GM23248 (cell line): ENCODE measurements around the gene PLPP2.

ENCODE experiments used
- EZH2 ChIP-seq: fragments of 200-600 bp; sonication (generic); IDR thresholded peaks from 2 replicates; pipeline ENCODE4 v1.6.1; 2018; ENCODE audit warnings: antibody characterized with exemption, mild to moderate bottlenecking; ENCODE audit not compliant: insufficient read depth, poor library complexity, severe bottlenecking
- EZH2phosphoT487 ChIP-seq: fragments of 200-600 bp; sonication (generic); IDR thresholded peaks from 2 replicates; pipeline ENCODE4 v1.6.1; 2018; ENCODE audit warnings: antibody characterized with exemption, moderate library complexity, mild to moderate bottlenecking, low read depth; ENCODE audit not compliant: insufficient read depth

DNA sequence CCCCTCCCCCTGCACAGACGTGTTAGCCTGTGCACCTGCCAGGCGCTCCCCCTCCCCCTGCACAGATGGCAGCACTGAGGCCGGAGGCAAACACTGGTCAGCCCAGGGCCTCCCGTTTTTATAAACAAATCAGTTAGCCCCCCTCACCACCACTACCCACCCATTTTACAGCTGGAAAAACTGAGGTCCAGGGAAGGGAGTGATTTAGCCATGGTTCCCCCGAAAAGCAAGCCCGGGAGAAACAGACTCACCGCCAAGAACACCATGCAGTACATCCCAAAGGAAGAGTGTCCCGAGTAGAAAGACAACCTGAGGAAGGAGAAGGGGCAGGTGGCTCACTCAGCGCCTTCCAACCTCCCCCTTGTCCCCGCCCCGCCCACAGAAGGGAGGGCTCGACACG lies 8.7 kb downstream of the PLPP2 start:
- TF ChIP-seq EZH2 (no peak), EZH2phosphoT487 (no peak)
